ENCODE measurements around the gene KDM2B. TPM values are rescaled to one million over a fixed set of nuclear protein-coding genes. Genes with fewer than 3 reads are reported as not detected.

KDM2B gene
- polyA plus RNA-seq, result 10 to 100 TPM in 2 of 3 donors, 1 to 10 TPM in 1; 9.6 to 17.0 (median 10.4) TPM

GRCh38 chr12:121580959-121581685, at the start of gene KDM2B:
Gene KDM2B (minus strand): TSS chr12:121581023. CDS start chr12:121580911, 112 bp downstream.
- H3K4me3 Mint-ChIP-seq, result peak within 1 kb of the TSS; percentile 89 to 99 (median 98)
- no peaks in the 10 kb centered on the region for H3K9me3 Mint-ChIP-seq
- peaks cover 45 to 58% of the 10 kb centered on the region in 2 donors for H3K4me1 Mint-ChIP-seq
- peaks cover 4 to 18% (median 14%) of the 10 kb centered on the region in 3 donors for H3K27me3 Mint-ChIP-seq (ENCODE audit: low read depth in 3 of 3)
- peak; percentile 17 to 45 (median 23) for DNase-seq
- no peaks in the 10 kb centered on the region for H3K36me3 Mint-ChIP-seq
- peak within 1 kb of the TSS; percentile 97 to 100 (median 98) for H3K27ac Mint-ChIP-seq

GRCh38 chr12:121628536-121628935, 47.7 kb upstream of the KDM2B start:
- no peak for DNase-seq
- H3K36me3 Mint-ChIP-seq, result peaks cover 0 to 8% (median 5%) of the 10 kb centered on the region in 3 donors

DNA sequence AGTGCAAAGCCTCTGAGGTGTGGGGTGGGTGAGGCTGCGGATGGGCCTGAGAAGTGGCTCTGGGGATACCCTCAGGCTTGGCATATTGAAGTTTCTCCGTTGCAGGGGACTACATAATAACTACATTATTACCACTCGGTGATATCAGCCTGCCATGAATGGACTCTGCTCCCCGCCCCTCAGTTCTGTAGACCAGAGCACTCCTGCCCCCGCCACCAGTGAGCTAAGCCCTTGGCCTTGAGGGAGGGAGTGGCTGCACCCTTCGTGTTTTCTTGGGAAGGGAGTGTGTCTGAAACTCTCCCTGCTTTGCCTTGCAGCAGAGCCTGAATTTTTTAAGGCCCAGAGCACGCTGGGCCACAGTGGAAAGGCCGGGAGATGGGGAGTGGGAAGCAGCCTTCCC, 47.2 kb upstream of the KDM2B start:
- H3K4me1 Mint-ChIP-seq, result peaks cover 69 to 74% of the 10 kb centered on the region in 2 donors
- peak overlapping the region; percentile 94 to 99 (median 98) for H3K27ac Mint-ChIP-seq
- peak overlapping the region; percentile 93 to 96 (median 95) for H3K4me3 Mint-ChIP-seq
- no peak for DNase-seq
- no peaks in the 10 kb centered on the region for H3K9me3 Mint-ChIP-seq
- H3K27me3 Mint-ChIP-seq (ENCODE audit: low read depth in 3 of 3), result peaks cover 23 to 35% (median 25%) of the 10 kb centered on the region in 3 donors
- H3K36me3 Mint-ChIP-seq, result peaks cover 0 to 8% (median 5%) of the 10 kb centered on the region in 3 donors

More at GRCh38 chr12:121628536-121628935, 47.7 kb upstream of the KDM2B start:
- H3K9me3 Mint-ChIP-seq, result no peaks in the 10 kb centered on the region
- peak overlapping the region; percentile 94 to 99 (median 98) for H3K27ac Mint-ChIP-seq
- peaks cover 74 to 76% of the 10 kb centered on the region in 2 donors for H3K4me1 Mint-ChIP-seq
- H3K27me3 Mint-ChIP-seq (ENCODE audit: low read depth in 3 of 3), result peaks cover 23 to 35% (median 25%) of the 10 kb centered on the region in 3 donors
- H3K4me3 Mint-ChIP-seq, result peak overlapping the region; percentile 93 to 96 (median 95)

- Mint-ChIP-seq H3K9me3 (no peaks in the 10 kb centered on the region), H3K4me3 (peak overlapping the region; percentile 93 to 96 (median 95)), H3K4me1 (peaks cover 59 to 64% of the 10 kb centered on the region in 2 donors), H3K36me3 (peaks cover 0 to 7% (median 5%) of the 10 kb centered on the region in 3 donors), H3K27ac (peak overlapping the region; percentile 94 to 99 (median 98)), H3K27me3 (ENCODE audit: low read depth in 3 of 3) (peaks cover 23 to 33% (median 24%) of the 10 kb centered on the region in 3 donors)
- DNase-seq, result peak; percentile 88 to 91 (median 89)
Observed at GRCh38 chr12:121626853-121627640, 46.2 kb upstream of the KDM2B start.

GRCh38 chr12:121626087-121626852, 45.4 kb upstream of the KDM2B start, which contains the start of gene ORAI1:
Gene ORAI1 (plus strand): TSS chr12:121626530.
- peaks cover 0 to 4% (median 4%) of the 10 kb centered on the region in 3 donors for H3K36me3 Mint-ChIP-seq
- peaks cover 23 to 30% (median 23%) of the 10 kb centered on the region in 3 donors for H3K27me3 Mint-ChIP-seq (ENCODE audit: low read depth in 3 of 3)
- no peaks in the 10 kb centered on the region for H3K9me3 Mint-ChIP-seq
- H3K4me3 Mint-ChIP-seq, result peak within 1 kb of the TSS; percentile 93 to 96 (median 95)
- DNase-seq, result peak; percentile 97
- peak within 1 kb of the TSS; percentile 94 to 99 (median 98) for H3K27ac Mint-ChIP-seq
- H3K4me1 Mint-ChIP-seq, result peaks cover 52 to 56% of the 10 kb centered on the region in 2 donors

DNA sequence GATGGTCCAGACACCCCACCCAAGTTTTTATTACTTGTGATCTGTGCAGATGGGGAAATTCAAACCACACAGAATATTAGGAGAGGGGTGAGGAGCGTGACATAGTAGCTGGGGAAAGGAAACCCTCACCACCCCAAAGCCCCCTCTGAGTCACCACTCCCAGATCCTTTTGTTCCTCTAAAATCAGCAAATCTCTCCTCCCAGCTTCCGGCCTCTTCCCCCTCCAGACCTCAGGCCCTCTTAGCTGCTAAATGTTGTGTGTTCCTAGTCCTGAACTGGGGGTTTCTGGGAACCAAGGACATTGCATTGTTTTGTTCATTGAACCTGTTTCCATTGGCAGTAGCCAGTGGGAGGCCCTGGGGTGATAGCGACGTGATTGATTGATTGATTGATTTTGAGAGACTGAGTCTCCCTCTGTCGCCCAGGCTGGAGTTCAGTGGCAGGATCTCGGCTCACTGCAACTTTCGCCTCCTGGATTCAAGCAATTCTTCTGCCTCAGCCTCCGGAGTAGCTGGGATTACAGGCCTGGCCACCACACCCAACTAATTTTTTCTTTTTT, 39.6 kb upstream of the KDM2B start:
- Mint-ChIP-seq H3K9me3 (no peaks in the 10 kb centered on the region), H3K4me3 (no peak overlapping the region), H3K27me3 (ENCODE audit: low read depth in 3 of 3) (peaks cover 0 to 8% (median 6%) of the 10 kb centered on the region in 3 donors), H3K4me1 (peaks cover 10 to 18% of the 10 kb centered on the region in 2 donors), H3K36me3 (peaks cover 0 to 3% (median 0%) of the 10 kb centered on the region in 3 donors), H3K27ac (peak overlapping the region in 1 of 6 donors; percentile 61)
- no peak for DNase-seq

GRCh38 chr12:121618659-121619233, 37.9 kb upstream of the KDM2B start:
- Mint-ChIP-seq H3K36me3 (peaks cover 0 to 3% (median 2%) of the 10 kb centered on the region in 3 donors), H3K4me3 (no peak overlapping the region), H3K27me3 (ENCODE audit: low read depth in 3 of 3) (peaks cover 7% of the 10 kb centered on the region in 3 donors), H3K9me3 (no peaks in the 10 kb centered on the region), H3K27ac (peak overlapping the region in 2 of 6 donors; percentile 53 to 62), H3K4me1 (peaks cover 11 to 21% of the 10 kb centered on the region in 2 donors)
- DNase-seq, result no peak

- peak overlapping the region; percentile 50 to 87 (median 73) for H3K4me3 Mint-ChIP-seq
- no peaks in the 10 kb centered on the region for H3K9me3 Mint-ChIP-seq
- peaks cover 0 to 3% (median 2%) of the 10 kb centered on the region in 3 donors for H3K36me3 Mint-ChIP-seq
- H3K27me3 Mint-ChIP-seq (ENCODE audit: low read depth in 3 of 3), result peaks cover 7% of the 10 kb centered on the region in 3 donors
- H3K4me1 Mint-ChIP-seq, result peaks cover 11 to 20% of the 10 kb centered on the region in 2 donors
- peak; percentile 67 to 70 (median 69) for DNase-seq
- H3K27ac Mint-ChIP-seq, result peak overlapping the region; percentile 87 to 98 (median 94)
Observed at GRCh38 chr12:121614872-121615467, 34.1 kb upstream of the KDM2B start.

GRCh38 chr12:121613462-121613861, 32.6 kb upstream of the KDM2B start:
- peaks cover 0 to 2% (median under 1%) of the 10 kb centered on the region in 3 donors for H3K36me3 Mint-ChIP-seq
- peaks cover 11 to 20% of the 10 kb centered on the region in 2 donors for H3K4me1 Mint-ChIP-seq
- no peaks in the 10 kb centered on the region for H3K9me3 Mint-ChIP-seq
- H3K27me3 Mint-ChIP-seq (ENCODE audit: low read depth in 3 of 3), result peaks cover 7% of the 10 kb centered on the region in 3 donors
- H3K4me3 Mint-ChIP-seq, result no peak overlapping the region
- H3K27ac Mint-ChIP-seq, result no peak overlapping the region
- no peak for DNase-seq

- peaks cover 7% of the 10 kb centered on the region in 3 donors for H3K27me3 Mint-ChIP-seq (ENCODE audit: low read depth in 3 of 3)
- H3K36me3 Mint-ChIP-seq, result peaks cover 0 to 2% (median 0%) of the 10 kb centered on the region in 3 donors
- H3K4me1 Mint-ChIP-seq, result peaks cover 11 to 20% of the 10 kb centered on the region in 2 donors
- H3K27ac Mint-ChIP-seq, result peak overlapping the region in 3 of 6 donors; percentile 28 to 70 (median 45)
- no peak for DNase-seq
- H3K4me3 Mint-ChIP-seq, result no peak overlapping the region
- H3K9me3 Mint-ChIP-seq, result no peaks in the 10 kb centered on the region
Observed at GRCh38 chr12:121611306-121611705, 30.5 kb upstream of the KDM2B start.

DNA sequence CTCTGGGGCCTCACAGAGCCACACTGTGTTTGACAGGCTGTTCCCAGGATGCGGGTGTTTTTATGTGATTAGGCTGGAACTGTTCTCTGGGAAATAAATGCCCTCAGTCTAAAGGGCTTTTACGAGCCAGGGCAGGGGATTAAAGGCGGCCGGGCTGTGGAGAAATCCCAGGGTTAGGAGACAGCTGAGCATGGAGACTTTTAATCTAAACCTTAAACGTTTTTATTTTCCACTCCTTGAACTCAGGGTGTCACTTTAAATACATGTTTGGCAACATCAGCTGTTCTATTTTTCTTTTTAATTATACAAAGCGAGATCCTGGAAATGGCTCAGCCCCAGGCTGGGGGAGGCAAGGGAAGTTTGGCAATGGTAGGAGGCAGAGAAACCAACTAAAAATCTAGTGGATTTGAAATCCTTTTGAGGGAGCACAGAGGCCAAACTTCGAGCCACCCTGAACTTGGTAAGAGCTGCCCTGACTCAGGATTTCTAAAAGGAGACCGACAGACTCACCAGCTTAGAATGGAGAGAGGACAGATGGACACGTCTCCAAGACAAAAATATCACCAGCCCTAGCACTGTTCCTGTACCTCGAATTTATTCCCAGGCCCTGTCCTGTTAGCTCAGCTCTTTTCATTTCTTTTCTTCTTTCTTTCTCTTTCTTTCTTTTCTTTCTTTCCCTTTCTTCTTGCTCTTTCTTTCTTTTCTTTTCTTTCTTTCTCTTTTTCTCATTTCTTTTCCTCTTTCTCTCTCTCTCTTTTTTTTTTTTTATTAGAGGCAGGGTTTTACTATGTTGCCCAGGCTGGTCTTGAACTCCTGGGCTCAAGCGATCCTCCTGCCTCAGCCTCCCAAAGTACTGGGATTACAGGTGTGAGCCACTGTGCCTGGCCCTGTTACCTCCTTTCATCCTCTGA, 29.7 kb upstream of the KDM2B start:
- peaks cover 6 to 7% (median 7%) of the 10 kb centered on the region in 3 donors for H3K27me3 Mint-ChIP-seq (ENCODE audit: low read depth in 3 of 3)
- H3K9me3 Mint-ChIP-seq, result no peaks in the 10 kb centered on the region
- H3K4me3 Mint-ChIP-seq, result no peak overlapping the region
- DNase-seq, result no peak
- peaks cover 0 to 2% (median 0%) of the 10 kb centered on the region in 3 donors for H3K36me3 Mint-ChIP-seq
- H3K4me1 Mint-ChIP-seq, result peaks cover 11 to 13% of the 10 kb centered on the region in 2 donors
- H3K27ac Mint-ChIP-seq, result peak overlapping the region in 5 of 6 donors; percentile 27 to 70 (median 49)

Measured in immature natural killer cell (primary cell).